ENCODE results near the gene RNU1-2.
"Not testable (repeated sequence)": the region's sequence is repeated elsewhere in the genome, so short reads cannot be mapped to it uniquely, and the experiment has no call there.

RNU1-2 gene

GRCh38 chr1:16895598-16896315 lies at the start of gene RNU1-2:
Gene RNU1-2, plus strand, starts transcription at chr1:16895980.
- peak; percentile 88 for DNase-seq (ENCODE audit: low spot score)

- DNase-seq (ENCODE audit: low spot score), result not testable (repeated sequence)
These were observed 39.6 kb upstream of the RNU1-2 start for GRCh38 chr1:16856201-16856600.

GRCh38 chr1:16859167-16860041 lies 36.4 kb upstream of the RNU1-2 start:
- DNase-seq (ENCODE audit: low spot score), result not testable (repeated sequence)

GRCh38 chr1:16860048-16860447 lies 35.7 kb upstream of the RNU1-2 start:
- not testable (repeated sequence) for DNase-seq (ENCODE audit: low spot score)

DNA sequence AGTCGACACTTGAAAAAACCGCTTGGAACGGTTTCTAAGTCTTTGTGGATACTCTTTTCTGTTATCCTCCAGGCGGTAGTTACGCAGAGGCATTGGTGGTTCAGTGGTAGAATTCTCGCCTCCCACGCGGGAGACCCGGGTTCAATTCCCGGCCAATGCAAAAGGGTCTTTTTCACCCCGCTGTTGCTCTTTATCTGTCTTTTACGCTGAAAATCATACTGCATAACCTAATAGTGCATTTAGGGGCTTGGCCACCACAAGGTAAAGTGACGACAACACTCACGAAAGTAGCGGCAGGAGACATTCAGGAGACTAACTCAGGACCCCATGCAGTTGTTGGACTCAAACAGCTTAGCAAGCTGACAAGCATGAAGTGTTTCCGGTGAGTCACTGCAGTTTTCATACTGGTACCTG lies 33.9 kb upstream of the RNU1-2 start:
- DNase-seq (ENCODE audit: low spot score), result not testable (repeated sequence)

- not testable (repeated sequence) for DNase-seq (ENCODE audit: low spot score)
These were observed 33.4 kb upstream of the RNU1-2 start for GRCh38 chr1:16862415-16862814.

DNA sequence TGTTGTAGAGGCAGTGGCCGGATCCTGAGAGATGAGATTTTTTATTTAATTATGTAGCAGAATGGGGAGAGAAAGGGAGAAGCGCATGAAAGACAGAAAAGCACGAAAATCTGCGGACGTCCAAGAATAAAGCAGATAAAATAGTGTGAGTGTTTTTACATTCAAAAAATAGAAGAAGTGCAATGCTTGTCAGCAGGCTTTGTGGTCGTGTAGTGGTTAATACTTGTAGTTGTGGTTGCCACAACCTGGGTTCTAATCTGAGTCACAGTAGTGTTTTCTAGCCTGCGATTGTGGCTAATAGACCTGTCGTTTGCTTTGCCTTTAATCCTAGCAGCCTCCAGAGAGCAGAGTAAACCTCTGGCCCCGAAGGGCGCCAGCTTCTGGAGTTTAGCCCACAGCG lies 32.8 kb upstream of the RNU1-2 start:
- DNase-seq (ENCODE audit: low spot score), result not testable (repeated sequence)

GRCh38 chr1:16866926-16867707 lies 28.7 kb upstream of the RNU1-2 start:
- DNase-seq (ENCODE audit: low spot score), result not testable (repeated sequence)

DNA sequence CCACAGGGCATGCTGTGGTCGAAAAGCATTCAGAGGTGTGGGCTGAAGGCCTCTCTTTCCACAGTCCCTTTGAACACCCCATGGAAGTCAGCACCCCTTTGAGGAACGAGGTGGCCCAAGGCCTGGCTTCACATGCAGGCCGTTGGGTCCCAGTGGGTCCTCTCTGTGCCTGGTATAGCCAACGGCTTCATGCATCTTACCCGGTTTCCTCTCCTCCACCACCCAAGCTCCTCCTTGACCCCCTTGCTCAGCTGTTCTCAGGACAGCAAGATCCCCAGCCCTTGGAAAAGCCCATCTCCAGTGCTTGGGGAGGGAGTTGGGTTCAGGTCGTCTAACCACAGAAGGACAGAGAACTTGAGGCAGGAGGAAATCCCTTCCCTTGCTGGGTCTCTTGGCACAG lies 27.0 kb upstream of the RNU1-2 start:
- not testable (repeated sequence) for DNase-seq (ENCODE audit: low spot score)

DNA sequence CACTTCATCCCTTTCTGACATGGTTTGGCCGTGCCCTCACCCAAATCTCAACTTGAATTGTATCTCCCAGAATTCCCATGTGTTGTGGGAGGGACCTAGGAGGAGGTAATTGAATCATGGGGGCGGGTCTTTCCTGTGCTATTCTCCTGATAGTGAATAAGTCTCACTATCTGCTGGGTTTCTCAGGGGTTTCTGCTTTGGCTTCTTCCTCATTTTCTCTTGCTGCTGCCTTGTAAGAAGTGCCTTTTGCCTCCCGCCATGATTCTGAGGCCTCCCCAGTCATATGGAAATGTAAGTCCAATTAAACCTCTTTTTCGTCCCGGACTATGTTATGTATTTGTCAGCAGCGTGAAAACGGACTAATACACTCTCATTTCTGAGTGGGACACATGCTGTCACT lies 25.8 kb upstream of the RNU1-2 start:
- not testable (repeated sequence) for DNase-seq (ENCODE audit: low spot score)

GRCh38 chr1:16871171-16871570 lies 24.6 kb upstream of the RNU1-2 start:
- not testable (repeated sequence) for DNase-seq (ENCODE audit: low spot score)

DNA sequence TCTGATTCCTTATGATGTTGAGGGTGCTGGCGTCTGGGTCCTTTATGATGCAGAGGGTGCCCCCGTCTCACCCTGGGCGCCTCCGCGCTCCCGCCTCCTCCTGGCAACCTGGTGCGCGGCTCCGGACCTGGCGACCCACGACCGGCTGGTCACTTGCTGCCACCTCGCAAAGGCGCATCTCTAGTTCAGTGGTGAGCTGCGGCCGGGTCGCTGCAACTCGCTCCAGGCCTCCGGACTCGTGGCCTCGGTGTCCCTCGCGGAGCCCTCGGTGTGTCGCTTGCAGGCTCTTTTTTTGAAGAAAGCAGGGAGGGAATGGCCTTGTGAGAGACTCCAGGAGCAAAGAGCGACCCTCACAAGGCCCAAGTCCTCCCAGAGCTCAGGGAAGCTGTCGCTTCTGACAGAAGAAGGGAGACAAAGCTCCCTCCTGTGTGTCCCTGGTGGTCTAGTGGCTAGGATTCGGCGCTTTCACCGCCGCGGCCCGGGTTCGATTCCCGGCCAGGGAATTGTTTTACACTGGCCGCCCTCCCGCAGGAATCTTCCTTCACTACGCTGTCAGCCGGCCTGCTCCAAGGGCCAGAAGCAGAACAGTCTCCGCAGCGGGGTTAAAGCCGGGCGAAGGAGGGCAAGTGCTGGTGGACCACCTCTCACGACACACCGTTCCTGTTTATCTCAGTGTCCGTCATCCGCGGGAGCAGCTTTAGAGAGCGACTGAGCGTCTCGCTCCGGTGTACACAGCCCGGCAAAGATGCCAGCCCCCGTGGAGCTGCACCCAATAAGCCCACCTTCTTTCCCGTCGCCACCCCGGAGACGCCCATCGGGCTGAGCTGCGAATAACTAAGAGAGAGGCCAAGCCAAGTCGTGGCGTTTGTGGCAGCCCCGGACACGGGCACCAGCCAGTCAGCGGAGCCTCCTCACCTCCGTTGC lies 23.4 kb upstream of the RNU1-2 start:
- not testable (repeated sequence) for DNase-seq (ENCODE audit: low spot score)

- DNase-seq (ENCODE audit: low spot score), result peak; percentile 36
These were observed 22.5 kb upstream of the RNU1-2 start for GRCh38 chr1:16873076-16873879.

DNA sequence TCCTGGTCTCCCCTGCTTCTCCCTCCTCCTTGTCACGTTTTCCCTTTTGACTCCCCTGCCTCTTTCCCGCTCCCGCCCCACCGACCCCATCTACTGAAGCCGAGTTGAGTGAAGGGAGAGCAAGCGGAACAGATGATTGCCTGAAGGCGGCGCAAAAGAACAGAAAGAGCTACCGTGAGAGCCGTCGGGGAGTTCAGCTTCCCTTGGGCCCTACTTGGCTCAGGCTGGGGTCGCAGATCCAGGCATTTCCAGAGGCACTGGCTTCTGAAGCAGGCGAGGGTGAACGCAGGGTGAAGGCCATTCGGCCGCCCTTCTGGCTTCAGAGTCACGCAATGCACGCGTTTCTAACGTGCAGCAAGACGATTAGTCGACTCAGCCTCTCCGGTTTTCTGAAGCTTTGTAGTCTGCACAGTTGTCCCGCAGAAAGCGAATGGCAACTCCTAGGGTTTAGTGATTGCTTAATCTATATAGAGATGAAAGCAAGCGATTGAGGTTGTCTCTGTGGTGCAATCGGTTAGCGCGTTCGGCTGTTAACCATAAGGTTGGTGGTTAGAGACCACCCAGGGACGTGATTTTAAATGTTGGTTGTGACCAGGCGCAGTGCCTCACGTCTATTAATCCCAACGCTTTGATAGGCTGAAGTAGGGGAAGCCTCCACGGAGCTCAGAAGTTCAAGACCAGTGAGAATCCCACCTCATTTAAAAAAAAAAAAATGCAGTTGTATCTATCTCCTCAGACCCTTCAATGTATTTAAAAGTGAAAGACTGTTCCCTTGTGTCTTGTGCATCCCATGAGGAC lies 20.6 kb upstream of the RNU1-2 start:
- DNase-seq (ENCODE audit: low spot score), result not testable (repeated sequence)

- not testable (repeated sequence) for DNase-seq (ENCODE audit: low spot score)
These were observed 14.0 kb upstream of the RNU1-2 start for GRCh38 chr1:16881742-16882141.

DNA sequence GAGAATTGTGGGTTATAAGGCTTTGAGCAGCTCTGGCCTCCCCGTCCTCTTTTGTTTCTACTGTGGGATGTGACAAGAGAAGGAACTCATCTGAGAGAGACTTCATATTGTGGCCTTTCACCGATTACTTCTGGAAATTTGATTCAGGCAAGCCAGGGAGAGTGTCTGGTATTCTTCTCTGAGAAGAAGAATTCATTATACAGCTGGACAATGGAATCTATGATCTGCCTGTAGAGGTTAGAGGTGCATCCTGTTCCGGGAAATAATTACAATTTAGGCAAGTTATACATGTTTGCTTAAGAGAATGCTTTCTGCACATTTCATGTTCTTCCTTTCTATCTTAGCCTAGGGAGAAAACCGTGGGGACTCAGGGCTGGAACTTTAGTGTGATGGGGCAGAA lies 12.8 kb upstream of the RNU1-2 start:
- DNase-seq (ENCODE audit: low spot score), result no peak

DNA sequence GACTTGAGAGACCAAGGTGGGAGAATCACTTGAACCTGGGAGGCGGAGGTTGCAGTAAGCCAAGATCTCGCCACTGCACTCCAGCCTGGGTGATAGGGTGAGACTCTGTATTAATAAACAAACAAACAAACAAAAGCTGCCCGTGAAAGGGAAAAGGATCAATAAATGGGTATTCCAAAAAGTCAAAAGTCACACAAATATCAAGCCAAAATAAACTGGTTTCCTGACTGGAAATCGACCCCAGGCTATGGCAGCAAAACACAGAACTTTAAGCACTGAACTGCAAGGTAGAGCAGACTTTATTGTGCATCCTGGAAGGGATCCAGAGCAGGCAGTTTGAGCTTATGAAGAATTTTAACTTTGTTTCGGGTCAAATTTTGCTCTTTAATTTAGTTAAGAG lies 11.3 kb upstream of the RNU1-2 start:
- DNase-seq (ENCODE audit: low spot score), result not testable (repeated sequence)

DNA sequence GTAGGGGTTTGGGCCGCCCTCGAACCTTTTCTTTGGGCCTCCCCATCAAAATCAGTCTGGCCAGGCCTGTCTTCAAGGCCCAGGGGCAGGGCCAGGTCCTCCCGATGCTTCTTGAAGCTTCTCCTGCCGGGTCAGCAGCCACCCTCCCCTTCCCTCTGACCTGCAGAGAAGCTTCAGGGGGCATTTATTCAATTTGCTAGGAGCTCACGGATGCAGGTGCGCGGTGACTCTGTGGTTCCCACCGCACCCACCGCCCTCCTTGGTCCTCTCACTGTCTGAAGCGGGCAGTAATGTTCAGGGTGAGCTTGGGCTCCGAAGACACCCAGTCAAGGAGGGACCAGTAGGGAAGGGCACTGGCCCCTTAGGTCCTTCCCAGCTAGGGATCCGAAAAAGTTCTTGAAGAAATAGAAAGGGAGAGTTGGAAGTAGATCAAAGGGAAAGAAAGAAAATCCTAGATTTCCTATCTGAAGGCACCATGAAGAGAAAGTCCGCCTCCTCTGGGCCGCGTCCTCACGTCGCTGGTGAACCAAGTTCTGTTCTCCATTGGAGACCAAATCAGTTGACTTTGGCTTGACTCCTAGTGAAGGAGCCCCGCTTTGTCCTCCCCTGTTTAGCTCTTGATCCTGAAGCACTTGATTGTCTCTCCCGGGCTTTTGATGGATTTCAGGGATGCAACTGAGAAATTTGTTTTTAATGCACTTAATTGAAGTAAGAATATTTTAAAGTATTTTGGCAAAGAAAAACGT lies 8.7 kb upstream of the RNU1-2 start:
- DNase-seq (ENCODE audit: low spot score), result no peak

All from CD4-positive, alpha-beta T cell treated with Interleukin-2 at 100 ng/mL for 4 hours (primary cell).